Endothelial cell of umbilical vein (primary cell): ENCODE results near the gene ZNF281. TPM values are rescaled to one million over a fixed set of nuclear protein-coding genes. Genes with fewer than 3 reads are reported as not detected.

Experiments
- BruUV-seq: library from RNA; stranded (reverse); fragments of 400-500 nt; replicated peaks from 2 replicates; lab custom pipeline; 2021; lab: Mats Ljungman, UMichigan
- CTCF ChIA-PET: fragments of 300-600, 350-600 bp; sonication (Branson Sonifier 250); formaldehyde crosslinking; loops from one replicate; lab custom pipeline; 2021; ENCODE audit warnings: antibody characterized with exemption, inconsistent platforms; lab: Charles Lee
- POLR2A ChIA-PET: fragments of 300-600, 350-600 bp; sonication (Branson Sonifier 250); formaldehyde crosslinking; loops from one replicate; lab custom pipeline; 2021; ENCODE audit warnings: antibody characterized with exemption, inconsistent platforms; lab: Charles Lee
- DNase-seq: peaks from one replicate; pipeline ENCODE4 v3.0.0-alpha.2; 2011; ENCODE audit warnings: low read depth, low spot score
- FAIRE-seq: peaks from 2 replicates; lab custom pipeline; 2011; peaks lifted over from hg19 to GRCh38; lab: Jason Lieb, UNC
- H2AFZ ChIP-seq: 2 replicates; pipeline ENCODE4 v1.6.0; 2012; ENCODE audit warnings: low read depth, low read length, control low read depth, inconsistent platforms
- H3K27ac ChIP-seq: 2 replicates; pipeline ENCODE4 v1.5.1; 2011; ENCODE audit warnings: low read depth, mild to moderate bottlenecking, control low read depth, low read length, moderate library complexity; ENCODE audit not compliant: insufficient read depth
- H3K27me3 ChIP-seq, 2 experiments: 2 replicates each; pipeline versions ENCODE4 v1.6.0 to v1.6.1; 2011; ENCODE audit warnings: low read length in 2 of 2, mixed read lengths in 1 of 2; ENCODE audit not compliant: control insufficient read depth in 2 of 2, insufficient read depth in 2 of 2
- H3K36me3 ChIP-seq, 2 experiments: 2 replicates in 1 of 2; 3 replicates in 1 of 2; pipeline ENCODE4 v1.5.1; 2011; ENCODE audit warnings: low read length in 2 of 2, mild to moderate bottlenecking in 1 of 2, moderate library complexity in 1 of 2; ENCODE audit not compliant: control insufficient read depth in 2 of 2, insufficient read depth in 2 of 2; ENCODE audit errors: extremely low read depth in 1 of 2
- H3K4me1 ChIP-seq: 3 replicates; pipeline ENCODE4 v1.5.1; 2011; ENCODE audit warnings: mild to moderate bottlenecking, low read length; ENCODE audit not compliant: control insufficient read depth, insufficient read depth; ENCODE audit errors: extremely low read depth
- H3K4me2 ChIP-seq: 2 replicates; pipeline ENCODE4 v1.6.1; 2011; ENCODE audit warnings: low read length, control low read depth, mixed read lengths; ENCODE audit not compliant: insufficient read depth
- H3K4me3 ChIP-seq, 3 experiments: fragments of 200-600 bp in 1 of 3; sonication (generic), shearing (Covaris generic) in 1 of 3; replicated peaks in 1 of 3; 2 replicates each; pipeline ENCODE4 v1.5.1; 2011 to 2016; ENCODE audit warnings: control low read depth in 3 of 3, low read length in 3 of 3, mild to moderate bottlenecking in 2 of 3, inconsistent platforms in 1 of 3, low read depth in 1 of 3, moderate library complexity in 1 of 3; ENCODE audit not compliant: insufficient read depth in 1 of 3
- H3K79me2 ChIP-seq: 2 replicates; pipeline ENCODE4 v1.6.0; 2012; ENCODE audit warnings: low read length, inconsistent platforms; ENCODE audit not compliant: control insufficient read depth, insufficient read depth
- H3K9ac ChIP-seq: replicated peaks from 2 replicates; pipeline ENCODE3; 2011; ENCODE audit warnings: low read length, control low read depth; ENCODE audit not compliant: insufficient read depth; ENCODE audit errors: extremely low read depth
- H3K9me1 ChIP-seq: replicated peaks from 3 replicates; pipeline ENCODE4 v1.6.0; 2011; ENCODE audit warnings: mild to moderate bottlenecking, low read length; ENCODE audit not compliant: control insufficient read depth, insufficient read depth; ENCODE audit errors: extremely low read depth
- H3K9me3 ChIP-seq: replicated peaks from 2 replicates; pipeline ENCODE4 v1.5.1; 2012; ENCODE audit warnings: low read length, inconsistent platforms; ENCODE audit not compliant: control insufficient read depth, insufficient read depth
- H4K20me1 ChIP-seq: replicated peaks from 2 replicates; pipeline ENCODE3; 2011; ENCODE audit warnings: mild to moderate bottlenecking, low read length; ENCODE audit not compliant: control insufficient read depth, insufficient read depth; ENCODE audit errors: extremely low read depth
- CTCF ChIP-seq, 2 donors: IDR thresholded peaks; 1 replicate in 1 of 2; 2 replicates in 1 of 2; pipeline ENCODE4 v1.5.1; 2011; ENCODE audit warnings: low read length in 2 of 2, mild to moderate bottlenecking in 2 of 2, moderate library complexity in 2 of 2, control low read depth in 1 of 2, inconsistent platforms in 1 of 2, low read depth in 1 of 2; ENCODE audit not compliant: insufficient read depth in 1 of 2; ENCODE audit errors: extremely low read depth in 1 of 2
- EZH2 ChIP-seq: IDR thresholded peaks from 2 replicates; pipeline ENCODE4 v1.6.1; 2012; ENCODE audit warnings: borderline replicate concordance, low read depth, mild to moderate bottlenecking, moderate library complexity, low read length, inconsistent platforms; ENCODE audit not compliant: severe bottlenecking
- FOS ChIP-seq: IDR thresholded peaks from 2 replicates; pipeline ENCODE4 v1.6.1; 2011; ENCODE audit warnings: mild to moderate bottlenecking, low read length, moderate library complexity, borderline replicate concordance; ENCODE audit not compliant: insufficient read depth
- GATA2 ChIP-seq: IDR thresholded peaks from 2 replicates; pipeline ENCODE4 v1.7.0; 2011; ENCODE audit warnings: low read depth, mild to moderate bottlenecking, moderate library complexity, mixed read lengths, low read length; ENCODE audit not compliant: insufficient read length, insufficient read depth
- JUN ChIP-seq: IDR thresholded peaks from 2 replicates; pipeline ENCODE4 v1.6.1; 2011; ENCODE audit warnings: borderline replicate concordance, low read depth; ENCODE audit not compliant: insufficient read length, insufficient read depth
- MAX ChIP-seq: IDR thresholded peaks from 2 replicates; pipeline ENCODE4 v1.6.1; 2011; ENCODE audit not compliant: insufficient read depth, insufficient read length
- MYC ChIP-seq: IDR thresholded peaks from one replicate; pipeline ENCODE4 v1.6.1; 2011; ENCODE audit warnings: mild to moderate bottlenecking, low read depth, low read length
- POLR2A ChIP-seq: IDR thresholded peaks from 2 replicates; pipeline ENCODE4 v1.6.1; 2012; ENCODE audit warnings: low read depth, mild to moderate bottlenecking, control low read depth, low read length
- POLR2AphosphoS5 ChIP-seq: IDR thresholded peaks from 2 replicates; pipeline ENCODE4 v1.6.1; 2012; ENCODE audit warnings: low read depth, mild to moderate bottlenecking, control low read depth, low read length, moderate library complexity; ENCODE audit not compliant: insufficient read depth
- dilution Hi-C: fragments of 300-500 bp; cut with MboI; formaldehyde crosslinking; loops from one replicate; pipeline ENCODE4 v1.15.0; 2019; ENCODE audit warnings: low sequenced_read_pairs; ENCODE audit not compliant: extremely low pct_ligation_motif_present
- intact Hi-C: fragments of 100-400 bp; cut with micrococcal nuclease; formaldehyde crosslinking; loops from one replicate; pipeline ENCODE4 v1.10.0; 2022
- polyA plus RNA-seq, 4 experiments: library from polyadenylated mRNA; depleted of rRNA in 3 of 4; stranded (reverse) in 3 of 4; unstranded in 1 of 4; fragments of >200 nt; gene quantifications; 2 replicates each; pipeline versions ENCODE4 v1.2.1 to v1.2.3, GENCODE V29; 2011 to 2012; ENCODE audit warnings: missing spikeins in 1 of 4
- total RNA-seq: library from RNA; stranded (reverse); gene quantifications from 2 replicates; pipeline ENCODE4 v1.2.3, GENCODE V29; 2021

Gene ZNF281
- total and polyA plus RNA-seq, 2 donors (not counting 3 experiments of a cell fraction or from before 2014, with no cell fraction given): 5.2 to 22.3 TPM

- H3K4me3 ChIP-seq: no peak overlapping the region
- intact Hi-C loops: no loop called here
- DNase-seq (no peak), FAIRE-seq (no peak)
- dilution Hi-C loops: no loop called here
- H3K9ac ChIP-seq: no peak overlapping the region
- H3K79me2 ChIP-seq: no peaks in the 10 kb centered on the region
- TF ChIP-seq MAX (no peak), FOS (no peak), JUN (no peak), GATA2 (no peak), CTCF (IDR thresholded peaks at IDR 0.05; ENCODE audit: extremely low read depth in 1 of 2, insufficient read depth in 1 of 2, low read depth in 1 of 2, low read length in 2 of 2) (no peak), EZH2 (no peak), MYC (no peak), POLR2A (no peak), POLR2AphosphoS5 (no peak)
- no peak overlapping the region for H2AFZ ChIP-seq
- CTCF ChIA-PET: no interaction called here
- no peaks in the 10 kb centered on the region for H4K20me1 ChIP-seq
- POLR2A ChIA-PET: no interaction called here
- H3K9me1 ChIP-seq: no peaks in the 10 kb centered on the region
- no TSS peak for BruUV-seq
- H3K27me3 ChIP-seq: no peaks in the 10 kb centered on the region
- no peak overlapping the region for H3K27ac ChIP-seq
- H3K36me3 ChIP-seq: no peaks in the 10 kb centered on the region
- no peaks in the 10 kb centered on the region for H3K9me3 ChIP-seq
- no peak overlapping the region for H3K4me2 ChIP-seq
- no peaks in the 10 kb centered on the region for H3K4me1 ChIP-seq
Observed at GRCh38 chr1:200384818-200385390, 24.9 kb downstream of the ZNF281 start.
